H1 (cell line): ENCODE measurements around the gene ACRV1. TPM values are rescaled to one million over a fixed set of nuclear protein-coding genes. Genes with fewer than 3 reads are reported as not detected.

Experiments
- CTCF ChIA-PET: fragments of 300-600 bp; sonication (Branson Sonifier 250); formaldehyde crosslinking; loops from one replicate; lab custom pipeline; 2021; ENCODE audit not compliant: partially characterized antibody; lab: Charles Lee
- POLR2A ChIA-PET: fragments of 300-600 bp; sonication (Branson Sonifier 250); formaldehyde crosslinking; loops from one replicate; lab custom pipeline; 2021; ENCODE audit warnings: inconsistent platforms; ENCODE audit not compliant: partially characterized antibody; lab: Charles Lee
- DNase-seq, 2 experiments: peaks; one replicate each; pipeline versions ENCODE4 v3.0.0 to v3.0.0-alpha.2; 2010 to 2022; ENCODE audit warnings: low spot score in 2 of 2, low read depth in 1 of 2, mixed read lengths in 1 of 2
- FAIRE-seq: peaks from 2 replicates; lab custom pipeline; 2011; peaks lifted over from hg19 to GRCh38; lab: Jason Lieb, UNC
- H2AFZ ChIP-seq: 2 replicates; pipeline ENCODE4 v1.8.1; 2012; ENCODE audit warnings: low read length, inconsistent platforms
- H2AK5ac ChIP-seq: 2 replicates; pipeline ENCODE4 v1.6.1; 2013; ENCODE audit warnings: low read depth, low read length
- H2BK120ac ChIP-seq: replicated peaks from 2 replicates; pipeline ENCODE3; 2013; ENCODE audit warnings: low read depth, low read length, inconsistent platforms
- H2BK12ac ChIP-seq: 2 replicates; pipeline ENCODE4 v1.6.1; 2013; ENCODE audit warnings: low read depth, low read length
- H2BK15ac ChIP-seq: 2 replicates; pipeline ENCODE4 v1.6.1; 2013; ENCODE audit warnings: low read length
- H2BK20ac ChIP-seq: 2 replicates; pipeline ENCODE4 v1.6.1; 2013; ENCODE audit warnings: low read length
- H2BK5ac ChIP-seq: 2 replicates; pipeline ENCODE4 v1.6.1; 2013; ENCODE audit warnings: low read depth, low read length
- H3K14ac ChIP-seq: 2 replicates; pipeline ENCODE4 v1.6.1; 2013; ENCODE audit warnings: inconsistent platforms; ENCODE audit not compliant: insufficient read length
- H3K18ac ChIP-seq: 2 replicates; pipeline ENCODE4 v1.6.1; 2013; ENCODE audit warnings: low read length; ENCODE audit errors: extremely low read depth
- H3K23ac ChIP-seq: 2 replicates; pipeline ENCODE4 v1.6.1; 2013; ENCODE audit warnings: inconsistent platforms; ENCODE audit not compliant: insufficient read length
- H3K23me2 ChIP-seq: 2 replicates; pipeline ENCODE4 v1.6.1; 2013; ENCODE audit warnings: low read depth, low read length
- H3K27ac ChIP-seq: 2 replicates; pipeline ENCODE4 v1.6.1; 2011; ENCODE audit warnings: low read depth, low read length, inconsistent platforms
- H3K27me3 ChIP-seq, 4 experiments: replicated peaks in 1 of 4; 1 replicate in 1 of 4; 2 replicates in 3 of 4; pipeline versions ENCODE4 v1.6.1 to v1.8.1; 2011 to 2013; ENCODE audit warnings: low read length in 3 of 4, mild to moderate bottlenecking in 3 of 4, inconsistent platforms in 2 of 4, mixed read lengths in 2 of 4, moderate library complexity in 1 of 4; ENCODE audit not compliant: control insufficient read depth in 3 of 4, insufficient read depth in 3 of 4; ENCODE audit errors: extremely low read depth in 1 of 4
- H3K36me3 ChIP-seq, 4 experiments: 2 replicates each; pipeline versions ENCODE4 v1.6.1 to v1.8.1; 2011 to 2013; ENCODE audit warnings: mild to moderate bottlenecking in 4 of 4, low read length in 3 of 4, moderate library complexity in 2 of 4, control low read depth in 1 of 4, inconsistent platforms in 1 of 4; ENCODE audit not compliant: insufficient read depth in 4 of 4, control insufficient read depth in 2 of 4
- H3K4ac ChIP-seq: replicated peaks from 2 replicates; pipeline ENCODE3; 2013; ENCODE audit warnings: low read length, low read depth, mixed read lengths, inconsistent platforms; ENCODE audit not compliant: insufficient read length
- H3K4me1 ChIP-seq, 4 experiments: replicated peaks in 1 of 4; 1 replicate in 1 of 4; 2 replicates in 3 of 4; pipeline versions ENCODE4 v1.6.1 to v1.8.1; 2011 to 2013; ENCODE audit warnings: low read length in 3 of 4, inconsistent platforms in 2 of 4, mixed read lengths in 1 of 4; ENCODE audit not compliant: insufficient read depth in 4 of 4, control insufficient read depth in 3 of 4
- H3K4me2 ChIP-seq, 2 experiments: 2 replicates each; pipeline versions ENCODE4 v1.6.1 to v1.8.1; 2011 to 2013; ENCODE audit warnings: low read depth in 2 of 2, low read length in 2 of 2, control low read depth in 1 of 2, inconsistent platforms in 1 of 2, mild to moderate bottlenecking in 1 of 2; ENCODE audit not compliant: insufficient read depth in 1 of 2
- H3K4me3 ChIP-seq, 4 experiments: fragments of 200-600, 300-600 bp in 1 of 4; sonication (generic), shearing (Covaris generic), sonication (Bioruptor Twin) in 1 of 4; 2 replicates each; pipeline versions ENCODE4 v1.5.1 to v1.8.1; 2011 to 2016; ENCODE audit warnings: low read length in 4 of 4, low read depth in 3 of 4, control low read depth in 2 of 4, inconsistent platforms in 2 of 4, mild to moderate bottlenecking in 2 of 4, mixed read lengths in 1 of 4, moderate library complexity in 1 of 4; ENCODE audit not compliant: insufficient read depth in 2 of 4; ENCODE audit errors: extremely low read depth in 1 of 4
- H3K56ac ChIP-seq: replicated peaks from 2 replicates; pipeline ENCODE3; 2013; ENCODE audit warnings: low read depth, mild to moderate bottlenecking, mixed read lengths, low read length, inconsistent platforms; ENCODE audit not compliant: insufficient read length
- H3K79me1 ChIP-seq: 2 replicates; pipeline ENCODE4 v1.6.1; 2013; ENCODE audit warnings: low read depth, low read length, control low read depth
- H3K79me2 ChIP-seq, 2 experiments: 2 replicates each; pipeline versions ENCODE4 v1.6.1 to v1.8.1; 2012 to 2013; ENCODE audit warnings: low read length in 2 of 2, mild to moderate bottlenecking in 2 of 2, inconsistent platforms in 1 of 2; ENCODE audit not compliant: insufficient read depth in 2 of 2, control insufficient read depth in 1 of 2
- H3K9ac ChIP-seq, 4 experiments: replicated peaks in 1 of 4; 1 replicate in 1 of 4; 2 replicates in 3 of 4; pipeline versions ENCODE4 v1.6.1 to v1.8.1; 2011 to 2013; ENCODE audit warnings: low read depth in 3 of 4, low read length in 3 of 4, control low read depth in 2 of 4, mild to moderate bottlenecking in 2 of 4, moderate library complexity in 2 of 4, inconsistent platforms in 1 of 4; ENCODE audit errors: extremely low read depth in 1 of 4
- H3K9me3 ChIP-seq, 2 experiments: 2 replicates each; pipeline versions ENCODE4 v1.6.1 to v1.8.1; 2012 to 2013; ENCODE audit warnings: mild to moderate bottlenecking in 2 of 2, moderate library complexity in 2 of 2, control low read depth in 1 of 2, inconsistent platforms in 1 of 2, low read depth in 1 of 2, low read length in 1 of 2, mixed read lengths in 1 of 2; ENCODE audit not compliant: insufficient read depth in 2 of 2
- H4K20me1 ChIP-seq, 2 experiments: replicated peaks in 1 of 2; 2 replicates each; pipeline versions ENCODE3 to v1.8.1; 2011 to 2013; ENCODE audit warnings: inconsistent platforms in 2 of 2, low read length in 2 of 2, mild to moderate bottlenecking in 1 of 2; ENCODE audit not compliant: insufficient read depth in 2 of 2, control insufficient read depth in 1 of 2
- H4K5ac ChIP-seq: 2 replicates; pipeline ENCODE4 v1.6.1; 2013; ENCODE audit warnings: low read length, low read depth, mixed read lengths, inconsistent platforms; ENCODE audit not compliant: insufficient read length
- H4K8ac ChIP-seq: 2 replicates; pipeline ENCODE4 v1.8.0; 2013; ENCODE audit warnings: mild to moderate bottlenecking, moderate library complexity, low read length, inconsistent platforms; ENCODE audit not compliant: insufficient read depth; ENCODE audit errors: extremely low read depth
- H4K91ac ChIP-seq: replicated peaks from 2 replicates; pipeline ENCODE3; 2013; ENCODE audit warnings: low read length, mixed read lengths, inconsistent platforms; ENCODE audit not compliant: insufficient read length
- CHD2 ChIP-seq: IDR thresholded peaks from 2 replicates; pipeline ENCODE4 v1.6.1; 2012; ENCODE audit warnings: low read length, improper control_type of control experiment
- EZH2 ChIP-seq: fragments of 200-600 bp; sonication (generic); IDR thresholded peaks from 2 replicates; pipeline ENCODE4 v1.7.1; 2012; ENCODE audit warnings: low read depth, mild to moderate bottlenecking, moderate library complexity, low read length, inconsistent platforms; ENCODE audit not compliant: severe bottlenecking
- SP4 ChIP-seq: IDR thresholded peaks from 2 replicates; pipeline ENCODE4 v1.6.1; 2012; ENCODE audit warnings: low read length, inconsistent platforms
- WGBS, 2 experiments: shearing (Covaris generic) in 1 of 2; methylation state at CpG; one replicate each; pipeline versions ENCODE4 v1.1.6 to v1.1.7; 2013 to 2015; ENCODE audit warnings: low lambda C conversion rate in 2 of 2, mixed read lengths in 2 of 2, inconsistent platforms in 1 of 2, low coverage in 1 of 2, missing lambda C conversion rate in 1 of 2; ENCODE audit not compliant: insufficient replicate concordance in 2 of 2, insufficient coverage in 1 of 2, insufficient read length in 1 of 2; ENCODE audit errors: extremely low coverage in 1 of 2, missing lambda C conversion rate in 1 of 2; 5-methylcytosine and 5-hydroxymethylcytosine counted together
- polyA plus RNA-seq, 7 experiments: library from polyadenylated mRNA; depleted of rRNA in 3 of 7; stranded (reverse) in 5 of 7; unstranded in 2 of 7; fragments of >200 nt in 5 of 7; fragments of 200-250 nt in 2 of 7; gene quantifications; 1 replicate in 5 of 7; 2 replicates in 1 of 7; 4 replicates in 1 of 7; pipeline versions ENCODE4 v1.2.1 to v1.2.3, GENCODE V29; 2011 to 2013; ENCODE audit warnings: missing spikeins in 2 of 7, mixed read lengths in 2 of 7
- total RNA-seq: library from RNA; stranded (reverse); fragmentation: NEBNext Ultra II Directional; extraction: Animal tissue kit (Norgen Biotek cat#: 25700); gene quantifications from 2 replicates; pipeline ENCODE4 v1.2.1, GENCODE V29; 2021

The ACRV1 gene
- total and polyA plus RNA-seq, 2 of the 8 experiments (the other 6 are each of a cell fraction or from before 2014, with no cell fraction given): 0.06 TPM; not detected in 1

GRCh38 chr11:125671561-125671960, 9.1 kb downstream of the ACRV1 start:
- Histone ChIP-seq H2AK5ac (no peak overlapping the region), H3K9ac (no peak overlapping the region), H3K56ac (no peak overlapping the region), H3K9me3 (no peaks in the 10 kb centered on the region), H3K18ac (no peak overlapping the region), H3K4me1 (no peaks in the 10 kb centered on the region), H3K79me1 (no peaks in the 10 kb centered on the region), H3K14ac (no peak overlapping the region), H2AFZ (no peak overlapping the region), H2BK15ac (no peak overlapping the region), H2BK12ac (no peak overlapping the region), H4K8ac (no peak overlapping the region), H3K27ac (no peak overlapping the region), H3K4ac (no peak overlapping the region), H3K4me2 (no peak overlapping the region), H4K91ac (no peak overlapping the region), H2BK5ac (no peak overlapping the region), H3K23me2 (no peaks in the 10 kb centered on the region), H3K23ac (no peak overlapping the region), H4K20me1 (peaks cover 0 to 2% of the 10 kb centered on the region in 2 experiments), H3K4me3 (no peak overlapping the region), H3K79me2 (peaks cover 0 to 10% of the 10 kb centered on the region in 2 experiments; a peak in 2 of 4 replicates), H2BK20ac (no peak overlapping the region), H4K5ac (no peak overlapping the region), H3K27me3 (no peaks in the 10 kb centered on the region), H3K36me3 (peaks cover 5 to 29% (median 16%) of the 10 kb centered on the region in 4 experiments; a peak in 7 of 8 replicates), H2BK120ac (no peak overlapping the region)
- ChIA-PET POLR2A (interaction anchor here (0.7 to 3.1 kb wide), 3 partner anchors 10 to 72 kb away, joined by 3 to 18 read pairs (median 5); partner anchors contain the start of gene ACRV1), CTCF (interaction anchor here (6.1 kb wide), 1 partner anchor 10 kb away, joined by 45 read pairs; the partner anchor contains the start of gene ACRV1)
- DNase-seq (no peak), FAIRE-seq (no peak)
- WGBS, 2 experiments: 90% methylated on average over 2 of the region's 2 CpGs; no CpG with 5 or more reads in 1 of the 2 experiments
- TF ChIP-seq SP4 (no peak), CHD2 (no peak), EZH2 (no peak)
